Suprapubic skin (tissue), 3 donors: ENCODE measurements around the gene TMEM181.

ENCODE experiments used
- CTCF ChIP-seq, 2 donors: fragments of 200-600 bp in 1 of 2; fragments of 450-650 bp in 1 of 2; sonication (generic) in 1 of 2; IDR thresholded peaks; one replicate each; pipeline ENCODE4 v1.5.1; 2016 to 2019; ENCODE audit warnings: antibody characterized with exemption in 2 of 2, mild to moderate bottlenecking in 1 of 2, moderate library complexity in 1 of 2
- EP300 ChIP-seq: sonication (generic); formaldehyde crosslinking; IDR thresholded peaks from one replicate; pipeline ENCODE4 v1.6.1; 2017; ENCODE audit warnings: antibody characterized with exemption
- POLR2A ChIP-seq, 2 donors: fragments of 450-650 bp; IDR thresholded peaks; one replicate each; pipeline ENCODE4 v1.6.1; 2017; ENCODE audit warnings: antibody characterized with exemption in 2 of 2, mild to moderate bottlenecking in 2 of 2, moderate library complexity in 2 of 2

DNA sequence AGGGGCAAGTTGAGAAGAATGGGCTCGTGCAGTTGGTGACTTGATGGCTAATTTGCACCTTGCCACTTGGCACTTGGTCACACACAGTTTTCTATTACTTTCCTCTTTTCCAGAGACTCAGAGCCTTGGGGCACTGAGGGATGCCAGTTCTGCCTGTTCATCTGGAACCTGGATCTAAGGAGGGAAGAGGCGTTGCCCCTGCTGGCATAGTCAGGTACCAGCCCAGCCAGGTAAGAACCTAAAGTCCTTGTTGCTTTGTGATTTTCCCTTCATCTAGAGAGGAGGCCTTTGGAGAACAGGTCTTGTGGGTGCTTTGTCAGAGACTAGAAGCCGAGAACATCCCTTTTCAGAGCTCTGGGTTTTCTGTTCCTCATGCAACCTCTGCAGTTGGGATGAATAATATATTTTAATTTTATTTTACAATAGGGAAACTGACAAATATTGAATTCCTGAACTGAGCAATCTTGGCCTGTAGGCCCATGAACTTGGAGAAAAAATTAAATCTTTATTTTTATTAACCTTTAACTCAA lies 101.3 kb downstream of the TMEM181 start:
- peak in 1 of 2 donors; percentile 10 for TF ChIP-seq CTCF (IDR thresholded peaks at IDR 0.05)
- no peak for TF ChIP-seq POLR2A (IDR thresholded peaks at IDR 0.05)
- TF ChIP-seq EP300: no peak
